Panc1 (cell line): ENCODE data around the gene EHBP1L1. TPM values are rescaled to one million over a fixed set of nuclear protein-coding genes. Genes with fewer than 3 reads are reported as not detected.

ENCODE experiments used
- ATAC-seq: fragments of 200-7000 bp; cut with Tn5 transposase; 2 replicates; pipeline ENCODE4 v1.9.1; 2020; ENCODE audit warnings: mild to moderate bottlenecking, moderate library complexity
- BruUV-seq: library from RNA; stranded (reverse); fragments of 400-500 nt; replicated peaks from 2 replicates; lab custom pipeline; 2021; lab: Mats Ljungman, UMichigan
- CTCF ChIA-PET: fragments of 300-600 bp; sonication (Branson Sonifier 250); formaldehyde crosslinking; loops from one replicate; lab custom pipeline; 2022; ENCODE audit warnings: antibody characterized with exemption; lab: Charles Lee
- POLR2A ChIA-PET: fragments of 300-600 bp; sonication (Branson Sonifier 250); formaldehyde crosslinking; loops from one replicate; lab custom pipeline; 2022; ENCODE audit warnings: antibody characterized with exemption; lab: Charles Lee
- DNase-seq: peaks from one replicate; pipeline ENCODE4 v3.0.0-alpha.2; 2010; ENCODE audit warnings: low read depth, low spot score
- H3K27ac ChIP-seq: 2 replicates; pipeline ENCODE4 v1.5.1; 2011; ENCODE audit warnings: mild to moderate bottlenecking, low read length, inconsistent platforms
- H3K27me3 ChIP-seq: fragments of 200-500 bp; sonication (Bioruptor generic); 2 replicates; pipeline ENCODE4 v1.6.0; 2014; ENCODE audit warnings: low read length, inconsistent platforms; ENCODE audit not compliant: control insufficient read depth, insufficient read depth
- H3K36me3 ChIP-seq: fragments of 200-500 bp; sonication (Bioruptor generic); 2 replicates; pipeline ENCODE4 v1.5.1; 2014; ENCODE audit warnings: inconsistent platforms, mild to moderate bottlenecking, low read length, moderate library complexity; ENCODE audit not compliant: control insufficient read depth, insufficient read depth
- H3K4me1 ChIP-seq: 2 replicates; pipeline ENCODE4 v1.5.1; 2011; ENCODE audit warnings: inconsistent platforms, mild to moderate bottlenecking, low read length, moderate library complexity; ENCODE audit not compliant: control insufficient read depth, insufficient read depth
- H3K4me3 ChIP-seq, 2 experiments: 2 replicates each; pipeline ENCODE4 v1.5.1; 2011 to 2012; ENCODE audit warnings: low read depth in 2 of 2, low read length in 2 of 2, mild to moderate bottlenecking in 2 of 2, inconsistent platforms in 1 of 2, moderate library complexity in 1 of 2
- H3K9me3 ChIP-seq: fragments of 200-500 bp; sonication (Bioruptor generic); 2 replicates; pipeline ENCODE4 v1.5.1; 2014; ENCODE audit warnings: low read depth, mild to moderate bottlenecking, inconsistent platforms, low read length, moderate library complexity; ENCODE audit not compliant: control insufficient read depth, insufficient read depth
- CTCF ChIP-seq: fragments of 450-650 bp; IDR thresholded peaks from 2 replicates; pipeline ENCODE4 v1.5.1; 2017; ENCODE audit warnings: mild to moderate bottlenecking
- POLR2AphosphoS5 ChIP-seq: IDR thresholded peaks from 2 replicates; pipeline ENCODE4 v1.6.1; 2012; ENCODE audit warnings: mild to moderate bottlenecking, low read depth, low read length, moderate library complexity
- SIN3A ChIP-seq: IDR thresholded peaks from 2 replicates; pipeline ENCODE4 v1.6.1; 2012; ENCODE audit warnings: low read depth, mild to moderate bottlenecking, low read length, moderate library complexity, borderline replicate concordance; ENCODE audit not compliant: insufficient read depth
- TCF7L2 ChIP-seq: IDR thresholded peaks from 2 replicates; pipeline ENCODE4 v1.6.1; 2011; ENCODE audit warnings: mild to moderate bottlenecking, low read depth, low read length, inconsistent platforms
- in situ Hi-C: cut with HindIII; loops from 2 replicates; pipeline ENCODE4 v1.10.0; 2016; ENCODE audit warnings: low sequenced_read_pairs, low pct_unique_long_range_greater_than_20kb
- intact Hi-C: fragments of 100-400 bp; cut with micrococcal nuclease; formaldehyde crosslinking; loops from one replicate; pipeline ENCODE4 v1.10.0; 2022; ENCODE audit not compliant: unreplicated experiment
- total RNA-seq: library from RNA; stranded (reverse); gene quantifications from one replicate; pipeline ENCODE4 v1.2.1, GENCODE V29; 2021; ENCODE audit not compliant: unreplicated experiment
- TF ChIP-seq, protein P1 (sequence below), 2 experiments: IDR thresholded peaks; 2 replicates each; pipeline ENCODE4 v1.6.1; 2011 to 2012; ENCODE audit warnings: low read depth in 2 of 2, control low read depth in 1 of 2, low read length in 1 of 2, mild to moderate bottlenecking in 1 of 2, moderate library complexity in 1 of 2; ENCODE audit not compliant: insufficient read depth in 1 of 2

The EHBP1L1 gene
- total RNA-seq, 1 experiment from 2014 or later: 108 TPM

- CTCF ChIA-PET: interaction anchor here (0.7 kb wide), 1 partner anchor 10 kb away, joined by 10 read pairs; no protein-coding TSS in a partner anchor
- no peak for ATAC-seq
- no peaks in the 10 kb centered on the region for H3K9me3 ChIP-seq
- peaks cover 2% of the 10 kb centered on the region; the same call in 1 of the 2 replicates for H3K36me3 ChIP-seq
- in situ Hi-C loops (no loop called here), intact Hi-C loops (no loop called here)
- peak overlapping the region; percentile 39; the same call in 1 of the 2 replicates for H3K27ac ChIP-seq
- no peak for TF ChIP-seq POLR2AphosphoS5
- no peak for TF ChIP-seq SIN3A
- no peak for TF ChIP-seq TCF7L2
- TF ChIP-seq, protein P1, sequence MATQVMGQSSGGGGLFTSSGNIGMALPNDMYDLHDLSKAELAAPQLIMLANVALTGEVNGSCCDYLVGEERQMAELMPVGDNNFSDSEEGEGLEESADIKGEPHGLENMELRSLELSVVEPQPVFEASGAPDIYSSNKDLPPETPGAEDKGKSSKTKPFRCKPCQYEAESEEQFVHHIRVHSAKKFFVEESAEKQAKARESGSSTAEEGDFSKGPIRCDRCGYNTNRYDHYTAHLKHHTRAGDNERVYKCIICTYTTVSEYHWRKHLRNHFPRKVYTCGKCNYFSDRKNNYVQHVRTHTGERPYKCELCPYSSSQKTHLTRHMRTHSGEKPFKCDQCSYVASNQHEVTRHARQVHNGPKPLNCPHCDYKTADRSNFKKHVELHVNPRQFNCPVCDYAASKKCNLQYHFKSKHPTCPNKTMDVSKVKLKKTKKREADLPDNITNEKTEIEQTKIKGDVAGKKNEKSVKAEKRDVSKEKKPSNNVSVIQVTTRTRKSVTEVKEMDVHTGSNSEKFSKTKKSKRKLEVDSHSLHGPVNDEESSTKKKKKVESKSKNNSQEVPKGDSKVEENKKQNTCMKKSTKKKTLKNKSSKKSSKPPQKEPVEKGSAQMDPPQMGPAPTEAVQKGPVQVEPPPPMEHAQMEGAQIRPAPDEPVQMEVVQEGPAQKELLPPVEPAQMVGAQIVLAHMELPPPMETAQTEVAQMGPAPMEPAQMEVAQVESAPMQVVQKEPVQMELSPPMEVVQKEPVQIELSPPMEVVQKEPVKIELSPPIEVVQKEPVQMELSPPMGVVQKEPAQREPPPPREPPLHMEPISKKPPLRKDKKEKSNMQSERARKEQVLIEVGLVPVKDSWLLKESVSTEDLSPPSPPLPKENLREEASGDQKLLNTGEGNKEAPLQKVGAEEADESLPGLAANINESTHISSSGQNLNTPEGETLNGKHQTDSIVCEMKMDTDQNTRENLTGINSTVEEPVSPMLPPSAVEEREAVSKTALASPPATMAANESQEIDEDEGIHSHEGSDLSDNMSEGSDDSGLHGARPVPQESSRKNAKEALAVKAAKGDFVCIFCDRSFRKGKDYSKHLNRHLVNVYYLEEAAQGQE (IDR thresholded peaks at IDR 0.05; ENCODE audit: insufficient read depth in 1 of 2, low read depth in 2 of 2, low read length in 1 of 2): no peak
- no peak for TF ChIP-seq CTCF
- POLR2A ChIA-PET: interaction anchor here (0.6 kb wide), 1 partner anchor 29 kb away, joined by 3 read pairs; no protein-coding TSS in a partner anchor
- peaks cover 18% of the 10 kb centered on the region for H3K4me1 ChIP-seq
- DNase-seq: no peak
- no peaks in the 10 kb centered on the region for H3K27me3 ChIP-seq
- BruUV-seq: no TSS peak
- no peak overlapping the region for H3K4me3 ChIP-seq
Observed at GRCh38 chr11:65537296-65537597, 38.6 kb upstream of the EHBP1L1 start.

- TF ChIP-seq CTCF (no peak), SIN3A (no peak), TCF7L2 (no peak), POLR2AphosphoS5 (no peak; the same call in 1 of the 2 replicates)
- TF ChIP-seq, protein P1 (IDR thresholded peaks at IDR 0.05; ENCODE audit: insufficient read depth in 1 of 2, low read depth in 2 of 2, low read length in 1 of 2): no peak
- Histone ChIP-seq H3K4me3 (no peak overlapping the region), H3K36me3 (peaks cover 2% of the 10 kb centered on the region; the same call in 1 of the 2 replicates), H3K27ac (no peak overlapping the region; the same call in 1 of the 2 replicates), H3K27me3 (no peaks in the 10 kb centered on the region), H3K4me1 (peaks cover 18% of the 10 kb centered on the region), H3K9me3 (no peaks in the 10 kb centered on the region)
- intact Hi-C loops (no loop called here), in situ Hi-C loops (no loop called here)
- POLR2A ChIA-PET: no interaction called here
- CTCF ChIA-PET: interaction anchor here (0.7 kb wide), 1 partner anchor 10 kb away, joined by 10 read pairs; no protein-coding TSS in a partner anchor
- no TSS peak for BruUV-seq
- ATAC-seq: no peak
- no peak for DNase-seq
Observed at GRCh38 chr11:65537620-65538231, 38.1 kb upstream of the EHBP1L1 start.
